NT2/D1 (cell line): Measurements from ENCODE around the gene MOBP.

Experiments
- DNase-seq: peaks from one replicate; pipeline ENCODE4 v3.0.0-alpha.2; 2011; ENCODE audit warnings: low read depth, low spot score
- H3K27me3 ChIP-seq: 2 replicates; pipeline ENCODE4 v1.6.0; 2011; ENCODE audit warnings: mild to moderate bottlenecking; ENCODE audit not compliant: insufficient read length, insufficient read depth
- H3K36me3 ChIP-seq: 2 replicates; pipeline ENCODE4 v1.6.1; 2011; ENCODE audit warnings: mild to moderate bottlenecking, low read length, mixed read lengths; ENCODE audit not compliant: insufficient read depth, insufficient read length
- H3K4me1 ChIP-seq: 2 replicates; pipeline ENCODE4 v1.5.1; 2011; ENCODE audit not compliant: insufficient read depth, insufficient read length
- H3K4me3 ChIP-seq: 2 replicates; pipeline ENCODE4 v1.5.1; 2011; ENCODE audit warnings: low read depth; ENCODE audit not compliant: insufficient read length
- H3K9ac ChIP-seq: 2 replicates; pipeline ENCODE4 v1.6.0; 2011; ENCODE audit warnings: low read depth; ENCODE audit not compliant: insufficient read length
- H3K9me3 ChIP-seq: 2 replicates; pipeline ENCODE4 v1.5.1; 2011; ENCODE audit warnings: mild to moderate bottlenecking, low read length; ENCODE audit not compliant: insufficient read depth
- SUZ12 ChIP-seq: IDR thresholded peaks from 2 replicates; pipeline ENCODE4 v1.6.1; 2011; ENCODE audit not compliant: insufficient read length, insufficient read depth; ENCODE audit errors: extremely low read depth
- YY1 ChIP-seq: IDR thresholded peaks from 2 replicates; pipeline ENCODE4 v1.6.1; 2011; ENCODE audit not compliant: insufficient read length, insufficient read depth
- ZNF274 ChIP-seq: IDR thresholded peaks from 2 replicates; pipeline ENCODE4 v1.6.1; 2011; ENCODE audit warnings: mild to moderate bottlenecking, low read depth, low read length

The MOBP gene

DNA sequence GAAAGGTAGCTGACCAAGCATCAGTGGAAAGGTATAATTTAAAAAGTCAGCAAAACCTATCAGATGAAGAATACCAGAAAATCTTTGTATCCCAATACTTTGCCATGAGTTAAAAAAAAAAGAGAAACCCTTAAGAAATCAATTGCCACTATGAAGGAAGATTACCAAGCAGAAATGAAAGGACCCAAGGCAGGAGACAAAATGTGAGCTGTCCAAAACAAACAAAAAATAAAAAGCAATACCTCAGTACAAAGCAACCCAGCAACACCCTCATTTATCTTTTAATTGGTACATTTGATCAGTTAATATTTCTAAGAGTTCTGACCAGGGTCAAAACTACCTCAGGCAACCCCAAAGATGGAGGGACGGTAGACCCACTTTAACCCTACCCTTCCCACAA lies 65.3 kb downstream of the MOBP start:
- DNase-seq, result no peak
- Histone ChIP-seq H3K4me1 (no peaks in the 10 kb centered on the region), H3K4me3 (no peak overlapping the region), H3K36me3 (no peaks in the 10 kb centered on the region), H3K9me3 (no peaks in the 10 kb centered on the region), H3K27me3 (no peaks in the 10 kb centered on the region), H3K9ac (no peak overlapping the region)
- no peak for TF ChIP-seq SUZ12
- TF ChIP-seq ZNF274, result no peak
- TF ChIP-seq YY1, result no peak

GRCh38 chr3:39533226-39533625 lies 65.7 kb downstream of the MOBP start:
- no peak for DNase-seq
- H3K9me3 ChIP-seq, result no peaks in the 10 kb centered on the region
- H3K36me3 ChIP-seq, result no peaks in the 10 kb centered on the region
- no peak overlapping the region for H3K9ac ChIP-seq
- no peak overlapping the region for H3K4me3 ChIP-seq
- H3K4me1 ChIP-seq, result no peaks in the 10 kb centered on the region
- no peak for TF ChIP-seq SUZ12
- no peak for TF ChIP-seq YY1
- no peak for TF ChIP-seq ZNF274
- no peaks in the 10 kb centered on the region for H3K27me3 ChIP-seq

DNA sequence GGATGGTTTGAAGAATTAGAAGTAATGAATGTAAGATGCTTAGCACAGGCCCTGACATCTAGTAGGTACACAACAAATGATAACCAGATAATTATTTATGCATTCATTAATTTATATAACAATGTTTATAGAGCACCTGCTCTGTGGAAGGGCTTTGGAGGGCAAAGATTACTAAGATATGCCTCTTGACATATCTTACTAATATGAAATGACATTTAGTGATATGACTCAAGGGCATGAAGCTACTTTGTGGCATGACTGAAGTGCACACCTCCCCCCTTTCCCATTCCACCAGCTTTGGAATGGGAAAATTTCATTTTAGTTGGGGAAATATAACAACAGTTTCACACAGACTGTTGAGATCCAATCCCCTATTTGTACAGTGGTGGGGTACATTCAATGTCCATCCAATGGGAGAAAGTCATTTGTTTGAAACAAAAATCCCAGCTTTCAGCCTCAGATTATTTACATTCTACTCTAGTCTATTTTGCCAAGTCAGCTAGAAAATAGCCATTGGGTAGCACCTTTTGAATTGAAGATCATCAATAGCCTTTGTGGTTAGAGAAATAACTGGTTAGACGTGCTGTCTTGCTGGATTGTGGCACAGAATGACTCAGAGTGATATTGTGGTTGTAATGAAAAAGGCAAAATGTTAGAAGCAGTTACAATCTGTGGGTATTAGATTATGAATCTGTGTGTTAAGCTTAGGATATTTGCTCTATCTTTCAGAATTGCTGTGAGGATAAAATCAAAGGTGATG lies 72.9 kb downstream of the MOBP start:
- no peak for TF ChIP-seq ZNF274
- no peak for TF ChIP-seq SUZ12
- TF ChIP-seq YY1, result no peak
- no peak overlapping the region for H3K9ac ChIP-seq
- H3K9me3 ChIP-seq, result no peaks in the 10 kb centered on the region; the same call in 1 of the 2 replicates
- H3K4me1 ChIP-seq, result no peaks in the 10 kb centered on the region
- no peaks in the 10 kb centered on the region for H3K27me3 ChIP-seq
- no peak for DNase-seq
- H3K4me3 ChIP-seq, result no peak overlapping the region
- H3K36me3 ChIP-seq, result no peaks in the 10 kb centered on the region

DNA sequence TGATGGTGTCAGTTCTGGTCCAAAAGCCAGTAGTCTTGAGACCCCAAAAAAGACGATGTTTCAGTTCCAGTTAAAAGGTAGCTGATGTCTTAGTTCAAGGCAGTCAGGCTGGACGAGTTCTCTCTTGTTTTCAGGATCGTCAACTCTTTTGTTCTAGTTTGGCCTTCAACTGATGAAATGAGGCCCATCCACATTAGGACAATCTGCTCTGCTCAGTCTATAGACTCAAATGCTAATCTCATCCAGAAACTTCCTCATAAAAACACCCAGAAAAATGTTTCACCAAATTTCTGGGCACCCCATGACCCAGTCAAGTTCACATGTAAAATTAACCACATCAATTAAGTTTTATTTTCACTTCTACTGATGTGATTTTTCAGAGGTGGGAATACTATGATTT lies 74.0 kb downstream of the MOBP start:
- no peak overlapping the region for H3K4me3 ChIP-seq
- H3K4me1 ChIP-seq, result no peaks in the 10 kb centered on the region
- no peaks in the 10 kb centered on the region; the same call in 1 of the 2 replicates for H3K9me3 ChIP-seq
- H3K36me3 ChIP-seq, result no peaks in the 10 kb centered on the region
- no peak for DNase-seq
- no peaks in the 10 kb centered on the region for H3K27me3 ChIP-seq
- no peak for TF ChIP-seq SUZ12
- TF ChIP-seq YY1, result no peak
- no peak for TF ChIP-seq ZNF274
- no peak overlapping the region for H3K9ac ChIP-seq

DNA sequence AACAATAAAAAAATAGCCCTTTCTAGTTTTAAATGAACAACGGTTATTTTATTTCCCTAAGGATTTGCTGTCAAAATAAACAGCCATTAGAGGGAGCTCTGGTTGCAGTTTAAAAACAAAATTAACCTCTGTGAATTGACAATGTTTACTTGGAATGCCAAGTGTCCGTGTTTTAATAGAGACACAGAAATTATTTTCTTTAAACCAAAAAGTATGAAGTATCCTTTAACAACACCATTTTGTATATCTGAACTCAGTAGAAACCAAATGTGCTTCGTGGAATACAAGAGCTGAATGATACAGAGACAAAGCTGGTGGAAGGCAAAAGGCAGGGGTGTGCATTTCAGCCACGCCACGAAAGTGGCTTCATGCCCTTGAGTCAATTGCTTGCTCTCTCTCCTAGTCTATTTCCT lies 74.4 kb downstream of the MOBP start:
- H3K9ac ChIP-seq, result no peak overlapping the region
- no peak for TF ChIP-seq SUZ12
- no peak for TF ChIP-seq ZNF274
- no peak for TF ChIP-seq YY1
- no peaks in the 10 kb centered on the region for H3K4me1 ChIP-seq
- H3K27me3 ChIP-seq, result no peaks in the 10 kb centered on the region
- peak; percentile 25 for DNase-seq
- no peaks in the 10 kb centered on the region; the same call in 1 of the 2 replicates for H3K9me3 ChIP-seq
- no peak overlapping the region for H3K4me3 ChIP-seq
- H3K36me3 ChIP-seq, result no peaks in the 10 kb centered on the region

- H3K9me3 ChIP-seq, result no peaks in the 10 kb centered on the region; the same call in 1 of the 2 replicates
- H3K9ac ChIP-seq, result no peak overlapping the region
- no peaks in the 10 kb centered on the region for H3K4me1 ChIP-seq
- no peak overlapping the region for H3K4me3 ChIP-seq
- TF ChIP-seq YY1 (no peak), SUZ12 (no peak), ZNF274 (no peak)
- no peak for DNase-seq
- no peaks in the 10 kb centered on the region for H3K36me3 ChIP-seq
- no peaks in the 10 kb centered on the region for H3K27me3 ChIP-seq
These were observed 75.1 kb downstream of the MOBP start for GRCh38 chr3:39542588-39542988.

- no peak overlapping the region for H3K9ac ChIP-seq
- no peaks in the 10 kb centered on the region for H3K4me1 ChIP-seq
- no peaks in the 10 kb centered on the region; the same call in 1 of the 2 replicates for H3K9me3 ChIP-seq
- no peak for DNase-seq
- no peak overlapping the region for H3K4me3 ChIP-seq
- H3K36me3 ChIP-seq, result no peaks in the 10 kb centered on the region
- TF ChIP-seq SUZ12, result no peak
- TF ChIP-seq ZNF274, result no peak
- no peak for TF ChIP-seq YY1
- H3K27me3 ChIP-seq, result no peaks in the 10 kb centered on the region
These were observed 80.8 kb downstream of the MOBP start for GRCh38 chr3:39548282-39548681.
